Neural progenitor cell (in vitro differentiated cells): ENCODE results near the gene QRFP. TPM values are rescaled to one million over a fixed set of nuclear protein-coding genes. Genes with fewer than 3 reads are reported as not detected.

ENCODE experiments used
- DNase-seq: peaks from one replicate; pipeline ENCODE4 v3.0.0-alpha.2; 2016; ENCODE audit warnings: low spot score
- H2AFZ ChIP-seq: fragments of 200-600 bp; sonication (generic); replicated peaks from 2 replicates; pipeline ENCODE4 v1.6.1; 2016; ENCODE audit warnings: antibody characterized with exemption
- H3F3A ChIP-seq: fragments of 200-600 bp; sonication (generic); 2 replicates; pipeline ENCODE4 v1.6.1; 2016; ENCODE audit warnings: antibody characterized with exemption, low read depth
- H3K27ac ChIP-seq: fragments of 200-600 bp; sonication (generic); 2 replicates; pipeline ENCODE4 v1.5.1; 2016; ENCODE audit warnings: mild to moderate bottlenecking
- H3K27me3 ChIP-seq: fragments of 200-600 bp; sonication (generic); 2 replicates; pipeline ENCODE4 v1.6.1; 2016; ENCODE audit warnings: mild to moderate bottlenecking, moderate library complexity
- H3K36me3 ChIP-seq: fragments of 200-600 bp; sonication (generic); 2 replicates; pipeline ENCODE4 v1.5.1; 2016
- H3K4me1 ChIP-seq: fragments of 200-600 bp; sonication (generic); 2 replicates; pipeline ENCODE4 v1.6.1; 2016; ENCODE audit warnings: mixed run types
- H3K4me2 ChIP-seq: fragments of 200-600 bp; sonication (generic); 2 replicates; pipeline ENCODE4 v1.6.1; 2016
- H3K4me3 ChIP-seq: fragments of 200-600 bp; sonication (generic); 2 replicates; pipeline ENCODE4 v1.5.1; 2016
- H3K79me2 ChIP-seq: fragments of 200-600 bp; sonication (generic); 2 replicates; pipeline ENCODE4 v1.6.1; 2016; ENCODE audit warnings: low read depth
- H3K9ac ChIP-seq: fragments of 200-600 bp; sonication (generic); 2 replicates; pipeline ENCODE4 v1.6.1; 2016
- H3K9me3 ChIP-seq: fragments of 200-600 bp; sonication (generic); 2 replicates; pipeline ENCODE4 v1.5.1; 2016; ENCODE audit warnings: low read depth
- H4K20me1 ChIP-seq: fragments of 200-600 bp; sonication (generic); 2 replicates; pipeline ENCODE4 v1.6.1; 2016; ENCODE audit warnings: low read depth
- H3K27ac Mint-ChIP-seq: 3 replicates; pipeline ENCODE4 v1.8.0; 2021; ENCODE audit warnings: mixed read lengths
- H3K27me3 Mint-ChIP-seq: 2 replicates; pipeline ENCODE4 v1.8.0; 2022; ENCODE audit warnings: low read depth, mild to moderate bottlenecking, inconsistent platforms, moderate library complexity, mixed read lengths; ENCODE audit not compliant: insufficient read depth
- H3K36me3 Mint-ChIP-seq: 3 replicates; pipeline ENCODE4 v1.8.0; 2021; ENCODE audit warnings: mixed read lengths
- H3K4me1 Mint-ChIP-seq: 3 replicates; pipeline ENCODE4 v1.8.0; 2021; ENCODE audit warnings: mixed read lengths
- H3K4me3 Mint-ChIP-seq: 3 replicates; pipeline ENCODE4 v1.8.0; 2021; ENCODE audit warnings: mild to moderate bottlenecking, moderate library complexity, mixed read lengths
- H3K9me3 Mint-ChIP-seq: 3 replicates; pipeline ENCODE4 v1.8.0; 2020; ENCODE audit warnings: mixed read lengths
- EZH2 ChIP-seq: fragments of 200-600 bp; sonication (generic); IDR thresholded peaks from 2 replicates; pipeline ENCODE4 v1.6.1; 2017; ENCODE audit warnings: antibody characterized with exemption, mild to moderate bottlenecking, moderate library complexity
- EZH2phosphoT487 ChIP-seq: fragments of 200-600 bp; sonication (generic); IDR thresholded peaks from 2 replicates; pipeline ENCODE4 v1.6.1; 2017; ENCODE audit warnings: antibody characterized with exemption
- total RNA-seq: library from RNA; depleted of rRNA; stranded (reverse); fragments of >200 nt; gene quantifications from 2 replicates; pipeline ENCODE4 v1.2.3, GENCODE V29; 2015; ENCODE audit warnings: low replicate concordance
- TF ChIP-seq, protein P1 (sequence below): fragments of 200-600 bp; sonication (generic); IDR thresholded peaks from 2 replicates; pipeline ENCODE4 v1.5.1; 2017; ENCODE audit warnings: antibody characterized with exemption, mild to moderate bottlenecking

QRFP gene
- total RNA-seq, 1 donor from 2014 or later = not detected

DNA sequence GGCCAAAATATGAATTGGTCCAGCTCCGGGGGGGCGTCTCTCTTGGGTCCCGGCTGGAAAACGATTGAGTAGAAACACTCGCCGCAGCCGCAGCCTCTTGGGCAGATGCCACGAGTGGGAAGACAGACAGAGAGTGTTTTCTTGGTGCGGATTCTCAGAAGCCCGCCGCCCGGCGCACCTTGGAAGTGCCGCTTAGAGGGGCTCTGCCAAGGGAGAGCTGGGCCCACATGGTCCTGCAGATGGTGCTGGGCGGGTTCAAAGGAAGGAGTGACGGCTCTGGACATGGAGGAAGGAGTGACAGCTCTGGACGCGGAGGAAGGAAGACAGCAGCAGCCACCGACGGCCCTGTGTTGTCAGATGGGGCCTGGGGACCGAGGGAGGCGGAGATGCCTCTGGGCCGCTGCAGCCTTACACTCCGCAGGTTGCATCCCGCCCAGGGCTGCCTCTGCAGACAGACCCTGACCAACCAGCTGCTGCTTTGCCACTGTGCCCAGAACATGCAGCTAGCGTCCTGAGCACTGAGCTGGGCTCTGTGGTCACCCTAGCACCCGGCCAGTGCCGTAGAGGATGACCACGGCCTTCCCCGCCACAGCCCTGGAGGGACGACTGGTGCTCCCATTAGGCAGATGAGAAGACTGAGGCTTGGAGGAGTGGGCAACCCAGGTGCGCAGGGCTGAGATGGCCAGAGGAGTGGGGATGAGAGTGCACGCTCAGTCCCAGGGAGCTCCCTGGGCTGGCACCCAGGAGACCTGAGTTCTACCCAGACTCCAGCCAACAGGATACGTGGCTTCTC is 20.8 kb upstream of the QRFP start:
- Histone ChIP-seq H3K27ac (no peak overlapping the region), H3K79me2 (no peaks in the 10 kb centered on the region), H3K9me3 (no peaks in the 10 kb centered on the region), H3K27me3 (no peaks in the 10 kb centered on the region), H3K4me1 (peaks cover 52% of the 10 kb centered on the region), H3K9ac (no peak overlapping the region), H3K4me2 (no peak overlapping the region), H2AFZ (no peak overlapping the region), H3K36me3 (no peaks in the 10 kb centered on the region), H3F3A (peaks cover 28% of the 10 kb centered on the region), H3K4me3 (no peak overlapping the region), H4K20me1 (peaks cover 22% of the 10 kb centered on the region)
- H3K27ac Mint-ChIP-seq = no peak overlapping the region
- no peaks in the 10 kb centered on the region for H3K9me3 Mint-ChIP-seq
- DNase-seq = no peak
- no peaks in the 10 kb centered on the region for H3K36me3 Mint-ChIP-seq
- no peak for TF ChIP-seq EZH2
- TF ChIP-seq, protein P1, sequence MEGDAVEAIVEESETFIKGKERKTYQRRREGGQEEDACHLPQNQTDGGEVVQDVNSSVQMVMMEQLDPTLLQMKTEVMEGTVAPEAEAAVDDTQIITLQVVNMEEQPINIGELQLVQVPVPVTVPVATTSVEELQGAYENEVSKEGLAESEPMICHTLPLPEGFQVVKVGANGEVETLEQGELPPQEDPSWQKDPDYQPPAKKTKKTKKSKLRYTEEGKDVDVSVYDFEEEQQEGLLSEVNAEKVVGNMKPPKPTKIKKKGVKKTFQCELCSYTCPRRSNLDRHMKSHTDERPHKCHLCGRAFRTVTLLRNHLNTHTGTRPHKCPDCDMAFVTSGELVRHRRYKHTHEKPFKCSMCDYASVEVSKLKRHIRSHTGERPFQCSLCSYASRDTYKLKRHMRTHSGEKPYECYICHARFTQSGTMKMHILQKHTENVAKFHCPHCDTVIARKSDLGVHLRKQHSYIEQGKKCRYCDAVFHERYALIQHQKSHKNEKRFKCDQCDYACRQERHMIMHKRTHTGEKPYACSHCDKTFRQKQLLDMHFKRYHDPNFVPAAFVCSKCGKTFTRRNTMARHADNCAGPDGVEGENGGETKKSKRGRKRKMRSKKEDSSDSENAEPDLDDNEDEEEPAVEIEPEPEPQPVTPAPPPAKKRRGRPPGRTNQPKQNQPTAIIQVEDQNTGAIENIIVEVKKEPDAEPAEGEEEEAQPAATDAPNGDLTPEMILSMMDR = no peak
- TF ChIP-seq EZH2phosphoT487 = no peak
- H3K27me3 Mint-ChIP-seq = peaks cover 27% of the 10 kb centered on the region
- no peak overlapping the region for H3K4me3 Mint-ChIP-seq
- peaks cover 46% of the 10 kb centered on the region for H3K4me1 Mint-ChIP-seq

DNA sequence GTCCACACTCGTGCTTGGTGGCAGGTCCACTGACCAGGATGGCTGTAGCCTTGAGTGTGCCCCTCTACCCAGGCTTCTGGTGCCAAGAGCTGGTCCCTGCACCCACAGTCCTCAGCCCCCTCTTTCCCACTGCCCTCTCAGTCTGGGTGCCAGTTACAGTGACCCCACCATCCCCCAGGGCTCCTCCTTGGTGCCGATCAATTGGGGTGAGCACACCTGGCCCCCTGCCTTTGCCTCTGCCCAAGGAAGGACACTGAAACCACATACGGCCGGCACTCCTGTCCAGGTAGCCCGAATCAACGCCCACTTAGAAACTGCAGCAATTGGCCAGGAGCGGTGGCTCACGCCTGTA is 18.5 kb upstream of the QRFP start:
- H3K4me1 Mint-ChIP-seq = peaks cover 30% of the 10 kb centered on the region
- H3K36me3 Mint-ChIP-seq = no peaks in the 10 kb centered on the region

DNA sequence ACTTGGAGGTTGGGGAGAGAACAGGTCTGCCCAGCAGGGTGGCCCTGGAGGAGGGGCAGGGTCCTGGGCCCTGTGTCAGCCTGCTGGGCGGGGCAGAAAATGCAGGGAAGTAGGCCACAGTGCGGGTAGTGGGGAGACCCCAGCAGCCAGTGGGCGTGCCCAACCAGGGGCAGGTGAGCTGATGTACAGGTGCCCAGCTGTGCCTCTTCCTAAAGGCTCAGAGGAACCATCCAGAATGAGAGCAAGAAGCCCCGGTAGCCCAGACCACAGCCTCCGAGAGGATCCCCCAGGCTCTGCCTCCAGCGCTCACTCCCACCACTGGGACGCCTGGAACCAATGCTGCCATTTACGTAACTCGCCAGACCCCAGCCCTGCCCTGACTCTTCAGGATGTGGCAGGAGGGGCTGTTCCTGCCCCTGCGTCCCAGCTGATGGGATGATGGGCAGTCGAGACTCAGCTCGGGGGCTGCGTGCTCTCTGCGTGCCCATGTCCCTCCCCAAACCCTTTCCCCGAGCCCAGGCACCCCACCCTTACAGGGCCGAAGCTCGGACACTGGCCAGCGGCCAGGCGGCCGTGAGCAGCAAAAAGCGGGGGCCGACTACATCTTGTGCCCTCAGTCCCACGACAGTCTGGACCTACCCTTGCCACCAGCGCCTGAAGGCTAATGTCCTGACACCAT is 17.9 kb upstream of the QRFP start:
- no peak overlapping the region for H3K27ac Mint-ChIP-seq
- H3K36me3 ChIP-seq = no peaks in the 10 kb centered on the region
- H3K4me1 Mint-ChIP-seq = peaks cover 28% of the 10 kb centered on the region
- H4K20me1 ChIP-seq = no peaks in the 10 kb centered on the region
- H3K27ac ChIP-seq = no peak overlapping the region
- no peak for DNase-seq
- H3K4me3 Mint-ChIP-seq = no peak overlapping the region
- peaks cover 26% of the 10 kb centered on the region for H3K4me1 ChIP-seq
- no peaks in the 10 kb centered on the region for H3K9me3 Mint-ChIP-seq
- no peaks in the 10 kb centered on the region for H3K9me3 ChIP-seq
- H2AFZ ChIP-seq = no peak overlapping the region
- H3K27me3 Mint-ChIP-seq = peaks cover 21% of the 10 kb centered on the region
- no peak overlapping the region for H3K4me2 ChIP-seq
- H3K27me3 ChIP-seq = no peaks in the 10 kb centered on the region
- H3K9ac ChIP-seq = no peak overlapping the region
- H3F3A ChIP-seq = peaks cover 18% of the 10 kb centered on the region
- no peaks in the 10 kb centered on the region for H3K79me2 ChIP-seq
- no peak overlapping the region for H3K4me3 ChIP-seq
- TF ChIP-seq, protein P1 = no peak
- TF ChIP-seq EZH2phosphoT487 (no peak), EZH2 (no peak)
- H3K36me3 Mint-ChIP-seq = no peaks in the 10 kb centered on the region

More for the DNA sequence above, 18.5 kb upstream of the QRFP start:
- H2AFZ ChIP-seq = no peak overlapping the region
- no peak overlapping the region for H3K27ac ChIP-seq
- no peaks in the 10 kb centered on the region for H3K36me3 ChIP-seq
- no peak overlapping the region for H3K4me3 Mint-ChIP-seq
- H3K27me3 Mint-ChIP-seq = peaks cover 21% of the 10 kb centered on the region
- DNase-seq = no peak
- no peaks in the 10 kb centered on the region for H3K79me2 ChIP-seq
- H3F3A ChIP-seq = peaks cover 18% of the 10 kb centered on the region
- H3K27me3 ChIP-seq = no peaks in the 10 kb centered on the region
- H3K9me3 Mint-ChIP-seq = no peaks in the 10 kb centered on the region
- H4K20me1 ChIP-seq = no peaks in the 10 kb centered on the region
- TF ChIP-seq EZH2 (no peak), EZH2phosphoT487 (no peak)
- TF ChIP-seq, protein P1 = no peak
- no peak overlapping the region for H3K27ac Mint-ChIP-seq
- H3K4me1 ChIP-seq = peaks cover 31% of the 10 kb centered on the region
- no peaks in the 10 kb centered on the region for H3K9me3 ChIP-seq
- H3K4me2 ChIP-seq = no peak overlapping the region
- no peak overlapping the region for H3K4me3 ChIP-seq
- no peak overlapping the region for H3K9ac ChIP-seq
